GM12874 (cell line): ENCODE data around the gene ANKRD9.

Source experiments
- CTCF ChIP-seq: IDR thresholded peaks from 2 replicates; pipeline ENCODE4 v1.5.1; 2011; ENCODE audit warnings: low read depth, mild to moderate bottlenecking, control low read depth, low read length, moderate library complexity; ENCODE audit not compliant: insufficient read depth

ANKRD9 gene

GRCh38 chr14:102487204-102487577, 22.4 kb downstream of the ANKRD9 start:
- no peak for TF ChIP-seq CTCF

- no peak for TF ChIP-seq CTCF
Measured at GRCh38 chr14:102486513-102487203, 22.9 kb downstream of the ANKRD9 start.

GRCh38 chr14:102485693-102486512, 23.7 kb downstream of the ANKRD9 start:
- no peak for TF ChIP-seq CTCF

GRCh38 chr14:102484316-102484715, 25.3 kb downstream of the ANKRD9 start:
- no peak for TF ChIP-seq CTCF

GRCh38 chr14:102481791-102482238, 27.8 kb downstream of the ANKRD9 start:
- TF ChIP-seq CTCF = no peak

- TF ChIP-seq CTCF = no peak
Measured at GRCh38 chr14:102481371-102481770, 28.2 kb downstream of the ANKRD9 start.

- TF ChIP-seq CTCF = no peak
Measured at GRCh38 chr14:102479777-102480176, 29.8 kb downstream of the ANKRD9 start.
